AG08395 (cell line): ENCODE data around the gene FAM181B.

Experiments
- DNase-seq: peaks from one replicate; pipeline ENCODE4 v3.0.0; 2012; ENCODE audit warnings: mixed read lengths, low spot score

The FAM181B gene

GRCh38 chr11:82682003-82682751, 51.5 kb downstream of the FAM181B start:
- peak; percentile 54 for DNase-seq

- no peak for DNase-seq
Observed at GRCh38 chr11:82680252-82680651, 53.4 kb downstream of the FAM181B start.
